Measurements from ENCODE around the gene FNDC3B. TPM values are rescaled to one million over a fixed set of nuclear protein-coding genes. Genes with fewer than 3 reads are reported as not detected.
"Not testable (repeated sequence)": the region's sequence is repeated elsewhere in the genome, so short reads cannot be mapped to it uniquely, and the experiment has no call there.

The FNDC3B gene
- total RNA-seq, 1 experiment from 2014 or later, result 34.4 TPM

GRCh38 chr3:172359231-172359630 is 319.9 kb downstream of the FNDC3B start:
- DNase-seq (ENCODE audit: low read depth, low spot score), result no peak
- in situ Hi-C loops (cut with HindIII; ENCODE audit: low pct_unique_long_range_greater_than_20kb, low sequenced_read_pairs), result no loop called here

- no peak for DNase-seq (ENCODE audit: low read depth, low spot score)
- in situ Hi-C loops (cut with HindIII; ENCODE audit: low pct_unique_long_range_greater_than_20kb, low sequenced_read_pairs), result no loop called here
Observed at GRCh38 chr3:172359996-172360395, 320.6 kb downstream of the FNDC3B start.

- DNase-seq (ENCODE audit: low read depth, low spot score), result no peak
- in situ Hi-C loops (cut with HindIII; ENCODE audit: low pct_unique_long_range_greater_than_20kb, low sequenced_read_pairs), result no loop called here
Observed at GRCh38 chr3:172362583-172362982, 323.2 kb downstream of the FNDC3B start.

- in situ Hi-C loops (cut with HindIII; ENCODE audit: low pct_unique_long_range_greater_than_20kb, low sequenced_read_pairs), result no loop called here
- no peak for DNase-seq (ENCODE audit: low read depth, low spot score)
Observed at GRCh38 chr3:172364374-172365027, 325.1 kb downstream of the FNDC3B start.

GRCh38 chr3:172365028-172365567 is 325.7 kb downstream of the FNDC3B start:
- DNase-seq (ENCODE audit: low read depth, low spot score), result no peak
- in situ Hi-C loops (cut with HindIII; ENCODE audit: low pct_unique_long_range_greater_than_20kb, low sequenced_read_pairs), result no loop called here

GRCh38 chr3:172367205-172368105 is 328.1 kb downstream of the FNDC3B start:
- in situ Hi-C loops (cut with HindIII; ENCODE audit: low pct_unique_long_range_greater_than_20kb, low sequenced_read_pairs), result no loop called here
- no peak for DNase-seq (ENCODE audit: low read depth, low spot score)

- in situ Hi-C loops (cut with HindIII; ENCODE audit: low pct_unique_long_range_greater_than_20kb, low sequenced_read_pairs); DNase-seq (ENCODE audit: low read depth, low spot score): not testable (repeated sequence)
Observed at GRCh38 chr3:172368556-172368955, 329.2 kb downstream of the FNDC3B start.

- in situ Hi-C loops (cut with HindIII; ENCODE audit: low pct_unique_long_range_greater_than_20kb, low sequenced_read_pairs), result no loop called here
Observed at GRCh38 chr3:172369590-172370259, 330.3 kb downstream of the FNDC3B start.

GRCh38 chr3:172370419-172370818 is 331.0 kb downstream of the FNDC3B start:
- DNase-seq (ENCODE audit: low read depth, low spot score), result no peak
- in situ Hi-C loops (cut with HindIII; ENCODE audit: low pct_unique_long_range_greater_than_20kb, low sequenced_read_pairs), result no loop called here

More at GRCh38 chr3:172369590-172370259, 330.3 kb downstream of the FNDC3B start:
- DNase-seq (ENCODE audit: low read depth, low spot score), result no peak

- no peak for DNase-seq (ENCODE audit: low read depth, low spot score)
Observed at GRCh38 chr3:172371544-172371943, 332.2 kb downstream of the FNDC3B start.

GRCh38 chr3:172372895-172373294 is 333.5 kb downstream of the FNDC3B start:
- in situ Hi-C loops (cut with HindIII; ENCODE audit: low pct_unique_long_range_greater_than_20kb, low sequenced_read_pairs), result no loop called here
- no peak for DNase-seq (ENCODE audit: low read depth, low spot score)

More at GRCh38 chr3:172371544-172371943, 332.2 kb downstream of the FNDC3B start:
- in situ Hi-C loops (cut with HindIII; ENCODE audit: low pct_unique_long_range_greater_than_20kb, low sequenced_read_pairs), result no loop called here

- in situ Hi-C loops (cut with HindIII; ENCODE audit: low pct_unique_long_range_greater_than_20kb, low sequenced_read_pairs), result no loop called here
Observed at GRCh38 chr3:172373912-172374311, 334.5 kb downstream of the FNDC3B start.

GRCh38 chr3:172375206-172375850 is 335.9 kb downstream of the FNDC3B start:
- no peak for DNase-seq (ENCODE audit: low read depth, low spot score)
- in situ Hi-C loops (cut with HindIII; ENCODE audit: low pct_unique_long_range_greater_than_20kb, low sequenced_read_pairs), result no loop called here

More at GRCh38 chr3:172373912-172374311, 334.5 kb downstream of the FNDC3B start:
- no peak for DNase-seq (ENCODE audit: low read depth, low spot score)

GRCh38 chr3:172376402-172376801 is 337.0 kb downstream of the FNDC3B start:
- in situ Hi-C loops (cut with HindIII; ENCODE audit: low pct_unique_long_range_greater_than_20kb, low sequenced_read_pairs), result no loop called here
- no peak for DNase-seq (ENCODE audit: low read depth, low spot score)

GRCh38 chr3:172376881-172377280 is 337.5 kb downstream of the FNDC3B start:
- no peak for DNase-seq (ENCODE audit: low read depth, low spot score)
- in situ Hi-C loops (cut with HindIII; ENCODE audit: low pct_unique_long_range_greater_than_20kb, low sequenced_read_pairs), result no loop called here

GRCh38 chr3:172378439-172378838 is 339.1 kb downstream of the FNDC3B start:
- no peak for DNase-seq (ENCODE audit: low read depth, low spot score)
- in situ Hi-C loops (cut with HindIII; ENCODE audit: low pct_unique_long_range_greater_than_20kb, low sequenced_read_pairs), result no loop called here

GRCh38 chr3:172379372-172379771 is 340.0 kb downstream of the FNDC3B start:
- in situ Hi-C loops (cut with HindIII; ENCODE audit: low pct_unique_long_range_greater_than_20kb, low sequenced_read_pairs), result no loop called here
- DNase-seq (ENCODE audit: low read depth, low spot score), result no peak

Measured in SK-MEL-5 (cell line).